ENCODE results near the gene ESPN. TPM values are rescaled to one million over a fixed set of nuclear protein-coding genes. Genes with fewer than 3 reads are reported as not detected.
A peak's percentile ranks its signal among the peaks of the same experiment; 100 is the strongest.
"Not testable (repeated sequence)": the region's sequence is repeated elsewhere in the genome, so short reads cannot be mapped to it uniquely, and the experiment has no call there.

ESPN gene
- total RNA-seq, 1 donor from 2014 or later, result 25.7 TPM

DNA sequence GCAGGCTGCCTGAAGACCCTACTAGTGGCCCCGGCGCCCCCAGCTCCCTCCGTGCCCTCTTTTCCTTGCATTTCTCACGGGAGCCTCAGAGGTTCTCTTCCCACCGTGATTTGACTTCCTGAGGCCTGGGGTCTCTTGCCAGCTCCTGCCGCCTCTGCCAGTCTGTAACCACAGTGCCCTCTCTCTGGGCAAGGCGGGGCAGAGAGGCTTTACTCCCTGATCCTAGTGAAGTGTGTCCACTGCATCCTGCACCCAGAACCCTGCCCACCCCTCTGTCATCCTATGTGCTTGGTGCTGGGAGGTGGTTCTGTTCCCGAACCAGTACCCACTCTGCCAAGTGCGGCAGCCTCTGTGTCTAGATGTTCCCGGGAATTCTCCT lies 2.4 kb downstream of the ESPN start:
- no peak overlapping the region for H3K4me3 Mint-ChIP-seq (ENCODE audit: unreplicated experiment)
- TF ChIP-seq, protein P1, sequence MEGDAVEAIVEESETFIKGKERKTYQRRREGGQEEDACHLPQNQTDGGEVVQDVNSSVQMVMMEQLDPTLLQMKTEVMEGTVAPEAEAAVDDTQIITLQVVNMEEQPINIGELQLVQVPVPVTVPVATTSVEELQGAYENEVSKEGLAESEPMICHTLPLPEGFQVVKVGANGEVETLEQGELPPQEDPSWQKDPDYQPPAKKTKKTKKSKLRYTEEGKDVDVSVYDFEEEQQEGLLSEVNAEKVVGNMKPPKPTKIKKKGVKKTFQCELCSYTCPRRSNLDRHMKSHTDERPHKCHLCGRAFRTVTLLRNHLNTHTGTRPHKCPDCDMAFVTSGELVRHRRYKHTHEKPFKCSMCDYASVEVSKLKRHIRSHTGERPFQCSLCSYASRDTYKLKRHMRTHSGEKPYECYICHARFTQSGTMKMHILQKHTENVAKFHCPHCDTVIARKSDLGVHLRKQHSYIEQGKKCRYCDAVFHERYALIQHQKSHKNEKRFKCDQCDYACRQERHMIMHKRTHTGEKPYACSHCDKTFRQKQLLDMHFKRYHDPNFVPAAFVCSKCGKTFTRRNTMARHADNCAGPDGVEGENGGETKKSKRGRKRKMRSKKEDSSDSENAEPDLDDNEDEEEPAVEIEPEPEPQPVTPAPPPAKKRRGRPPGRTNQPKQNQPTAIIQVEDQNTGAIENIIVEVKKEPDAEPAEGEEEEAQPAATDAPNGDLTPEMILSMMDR (IDR thresholded peaks at IDR 0.05; ENCODE audit: partially characterized antibody, unreplicated experiment), result no peak
- no peak overlapping the region for H3K27ac Mint-ChIP-seq (ENCODE audit: unreplicated experiment)
- H3K4me1 Mint-ChIP-seq (ENCODE audit: low read depth, unreplicated experiment), result peaks cover 9% of the 10 kb centered on the region
- peaks cover 2% of the 10 kb centered on the region for H3K9me3 Mint-ChIP-seq (ENCODE audit: unreplicated experiment)
- no peak for DNase-seq
- peaks cover 14% of the 10 kb centered on the region for H3K27me3 Mint-ChIP-seq (ENCODE audit: unreplicated experiment)
- no peaks in the 10 kb centered on the region for H3K36me3 Mint-ChIP-seq (ENCODE audit: unreplicated experiment)

DNA sequence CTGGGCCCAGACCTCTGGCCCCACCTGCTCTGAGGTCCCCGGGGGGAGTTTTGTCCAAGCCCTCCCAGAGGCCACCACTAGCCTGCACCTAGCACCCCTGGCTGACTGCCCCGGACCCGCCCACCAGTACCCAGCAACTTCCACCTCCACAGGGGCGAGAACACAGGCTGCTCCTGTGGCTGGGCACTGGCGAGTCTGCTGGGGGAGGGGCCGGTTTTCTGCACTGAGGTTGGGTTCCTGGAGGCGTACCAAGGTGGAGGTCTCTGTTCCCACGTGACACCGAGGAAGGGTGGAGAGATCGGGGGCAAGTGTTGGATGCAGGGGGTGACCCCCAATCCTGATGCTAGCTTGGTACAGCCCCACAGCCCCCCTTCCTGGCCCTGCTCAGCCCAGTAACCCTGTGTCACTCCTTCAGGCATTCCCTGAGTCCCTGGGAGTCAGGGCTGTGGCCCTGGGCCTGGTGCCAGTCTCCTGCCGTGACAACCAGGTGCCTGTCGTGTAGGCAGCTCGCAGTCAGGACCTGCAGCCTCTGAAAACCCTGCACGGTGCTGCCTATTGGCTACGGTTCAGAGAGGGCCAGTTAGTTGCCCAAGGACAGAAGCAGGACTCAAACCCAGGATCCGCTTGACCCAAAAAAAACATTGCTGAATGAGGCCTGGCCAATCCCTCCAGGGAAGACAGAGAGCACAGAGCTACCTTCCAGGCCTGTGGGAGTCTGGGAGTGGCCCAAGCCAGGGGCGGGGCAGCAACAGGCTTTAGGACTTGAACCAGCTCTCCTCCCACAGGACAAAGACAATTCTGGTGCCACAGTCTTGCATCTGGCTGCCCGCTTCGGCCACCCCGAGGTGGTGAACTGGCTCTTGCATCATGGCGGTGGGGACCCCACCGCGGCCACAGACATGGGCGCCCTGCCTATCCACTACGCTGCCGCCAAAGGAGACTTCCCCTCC lies 3.1 kb downstream of the ESPN start:
- TF ChIP-seq, protein P1 (IDR thresholded peaks at IDR 0.05; ENCODE audit: partially characterized antibody, unreplicated experiment), result no peak
- no peak for DNase-seq
- peaks cover 13% of the 10 kb centered on the region for H3K27me3 Mint-ChIP-seq (ENCODE audit: unreplicated experiment)
- H3K4me1 Mint-ChIP-seq (ENCODE audit: low read depth, unreplicated experiment), result peaks cover 9% of the 10 kb centered on the region
- H3K9me3 Mint-ChIP-seq (ENCODE audit: unreplicated experiment), result peaks cover 2% of the 10 kb centered on the region
- no peak overlapping the region for H3K4me3 Mint-ChIP-seq (ENCODE audit: unreplicated experiment)
- no peak overlapping the region for H3K27ac Mint-ChIP-seq (ENCODE audit: unreplicated experiment)
- no peaks in the 10 kb centered on the region for H3K36me3 Mint-ChIP-seq (ENCODE audit: unreplicated experiment)

DNA sequence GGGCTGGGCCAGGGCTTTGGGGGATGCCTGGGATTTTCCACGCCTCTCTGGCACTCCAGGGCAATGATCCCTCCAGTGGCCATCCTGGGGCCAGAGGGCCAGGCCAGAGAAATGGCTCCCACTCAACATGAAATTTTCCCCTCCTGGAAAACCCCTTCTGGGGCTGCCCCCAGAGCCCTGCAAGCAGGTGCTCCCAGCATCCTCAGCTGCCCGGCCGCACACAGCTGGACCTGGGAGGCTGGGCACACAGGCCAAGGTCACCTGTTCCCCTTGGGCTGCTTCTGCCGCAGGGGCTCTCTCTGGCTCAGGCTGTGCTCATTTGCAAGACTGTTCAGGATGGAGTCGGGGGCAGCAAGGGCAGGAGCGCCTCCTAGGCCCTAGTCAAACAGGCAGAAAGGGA lies 3.9 kb downstream of the ESPN start:
- not testable (repeated sequence) for DNase-seq
- peaks cover 11% of the 10 kb centered on the region for H3K27me3 Mint-ChIP-seq (ENCODE audit: unreplicated experiment)

DNA sequence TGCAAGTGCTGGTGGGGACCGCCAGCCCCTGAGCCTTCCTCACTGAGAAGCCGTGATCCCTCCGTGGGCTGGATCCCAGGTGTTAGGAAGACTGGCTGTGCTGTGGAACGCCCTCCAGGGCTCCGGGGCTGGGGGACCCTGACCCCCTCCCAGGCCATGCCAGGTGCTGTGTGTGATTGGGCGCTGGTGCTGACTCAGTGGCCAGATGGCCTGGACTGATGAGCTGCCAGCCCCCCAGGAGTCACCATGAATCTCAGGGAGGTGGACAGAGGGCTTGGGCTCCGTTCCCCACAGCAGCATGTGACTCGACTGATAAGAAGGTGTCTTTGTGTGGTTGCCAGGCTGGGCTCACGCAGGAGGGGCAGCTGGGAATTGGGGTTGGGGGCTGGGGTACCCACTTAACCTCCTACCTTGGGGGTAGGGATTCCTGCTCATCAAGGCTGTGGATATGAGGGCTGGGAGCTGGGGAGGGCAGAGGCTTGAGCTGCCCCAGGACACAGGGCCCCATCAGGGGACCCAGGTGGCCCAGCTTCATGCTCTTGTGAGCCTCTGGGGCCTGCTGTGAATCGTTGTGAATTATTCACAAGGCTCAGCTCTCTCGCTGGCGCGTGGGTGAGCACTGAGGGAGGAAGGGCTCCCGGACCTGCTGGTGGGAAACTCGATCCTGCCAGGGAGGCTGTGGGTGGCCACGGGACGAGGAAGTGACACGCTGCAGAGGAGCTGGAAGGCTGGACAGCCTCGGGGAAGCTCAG lies 5.3 kb downstream of the ESPN start:
- DNase-seq; H3K27ac Mint-ChIP-seq (ENCODE audit: unreplicated experiment); H3K27me3 Mint-ChIP-seq (ENCODE audit: unreplicated experiment); H3K36me3 Mint-ChIP-seq (ENCODE audit: unreplicated experiment); H3K9me3 Mint-ChIP-seq (ENCODE audit: unreplicated experiment): not testable (repeated sequence)
- Mint-ChIP-seq H3K4me3 (ENCODE audit: unreplicated experiment) (peak overlapping the region; percentile 67), H3K4me1 (ENCODE audit: low read depth, unreplicated experiment) (peaks cover 22% of the 10 kb centered on the region)

More for the DNA sequence above, 3.9 kb downstream of the ESPN start:
- not testable (repeated sequence) for H3K4me1 Mint-ChIP-seq (ENCODE audit: low read depth, unreplicated experiment); H3K4me3 Mint-ChIP-seq (ENCODE audit: unreplicated experiment); H3K36me3 Mint-ChIP-seq (ENCODE audit: unreplicated experiment); H3K9me3 Mint-ChIP-seq (ENCODE audit: unreplicated experiment); H3K27ac Mint-ChIP-seq (ENCODE audit: unreplicated experiment)

DNA sequence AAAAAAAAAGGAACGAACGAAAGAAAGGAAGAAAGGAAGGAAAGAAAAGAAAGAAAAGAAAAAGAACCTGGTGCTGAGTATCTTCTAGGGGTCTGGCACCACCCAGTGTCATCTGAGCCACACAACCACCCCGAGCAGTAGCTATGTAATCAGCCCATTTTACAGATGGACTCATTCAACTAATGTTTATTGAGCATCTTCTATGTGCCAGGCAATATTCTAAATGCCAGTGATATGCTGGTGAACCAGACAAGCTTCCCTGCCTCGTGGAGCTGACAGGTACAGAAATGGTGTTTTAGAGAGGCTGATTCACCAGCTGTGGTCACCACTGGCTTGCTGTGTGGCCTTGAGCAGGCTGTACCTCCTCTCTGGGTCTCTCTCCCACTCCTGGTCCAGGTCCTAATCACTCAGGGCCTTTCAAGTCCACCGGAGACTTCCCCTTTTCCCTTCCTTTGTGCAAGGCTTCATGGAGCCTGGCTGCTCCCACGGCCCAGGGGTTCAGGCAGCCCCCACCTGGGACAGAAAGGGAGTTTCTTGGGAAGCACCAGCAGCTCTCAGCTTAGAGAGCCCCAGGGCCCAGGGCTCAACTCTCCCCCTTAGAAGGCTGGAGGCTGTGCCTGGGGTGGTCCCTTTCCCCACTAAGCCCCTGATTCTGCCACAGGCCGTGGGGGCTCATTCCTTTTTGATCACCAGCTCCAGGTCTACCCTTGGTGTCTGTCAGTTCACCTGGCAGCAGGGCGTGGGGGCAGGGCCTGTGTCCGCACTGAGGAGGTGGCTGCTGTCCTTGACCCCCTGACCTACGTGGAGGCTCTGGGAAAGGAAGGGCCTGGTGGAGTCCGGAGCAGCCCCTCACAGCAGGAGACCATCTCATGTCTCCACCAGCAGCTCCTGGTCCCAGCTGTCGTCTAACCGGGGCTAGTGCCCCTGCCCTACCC lies 7.3 kb downstream of the ESPN start:
- H3K27ac Mint-ChIP-seq (ENCODE audit: unreplicated experiment); H3K9me3 Mint-ChIP-seq (ENCODE audit: unreplicated experiment); H3K27me3 Mint-ChIP-seq (ENCODE audit: unreplicated experiment); DNase-seq; H3K4me3 Mint-ChIP-seq (ENCODE audit: unreplicated experiment); H3K36me3 Mint-ChIP-seq (ENCODE audit: unreplicated experiment): not testable (repeated sequence)
- H3K4me1 Mint-ChIP-seq (ENCODE audit: low read depth, unreplicated experiment), result peaks cover 26% of the 10 kb centered on the region

DNA sequence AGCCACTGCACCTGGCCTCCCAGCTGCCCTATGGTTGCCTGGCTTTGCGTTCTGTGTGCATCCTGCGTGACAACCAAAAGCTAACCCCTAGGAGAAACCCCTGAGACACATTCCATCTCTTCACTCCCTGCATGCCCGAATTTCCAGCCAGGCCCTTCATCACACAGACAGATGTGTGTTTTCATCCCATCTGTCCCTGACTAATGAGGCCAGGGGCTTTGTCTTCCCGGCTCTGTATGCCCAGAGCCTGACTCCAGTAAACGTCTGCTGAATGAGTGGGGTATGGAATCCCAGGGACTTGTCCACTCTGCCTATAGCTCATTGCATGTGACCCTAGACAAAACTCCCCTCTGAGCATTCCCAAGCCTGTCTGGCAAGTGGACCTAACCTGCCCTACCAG lies 9.6 kb downstream of the ESPN start:
- H3K4me3 Mint-ChIP-seq (ENCODE audit: unreplicated experiment), result peak overlapping the region; percentile 21
- H3K4me1 Mint-ChIP-seq (ENCODE audit: low read depth, unreplicated experiment), result peaks cover 33% of the 10 kb centered on the region
- H3K36me3 Mint-ChIP-seq (ENCODE audit: unreplicated experiment), result no peaks in the 10 kb centered on the region
- peak overlapping the region; percentile 66 for H3K27ac Mint-ChIP-seq (ENCODE audit: unreplicated experiment)
- TF ChIP-seq, protein P1 (IDR thresholded peaks at IDR 0.05; ENCODE audit: partially characterized antibody, unreplicated experiment), result no peak
- peaks cover 6% of the 10 kb centered on the region for H3K27me3 Mint-ChIP-seq (ENCODE audit: unreplicated experiment)
- DNase-seq, result no peak
- H3K9me3 Mint-ChIP-seq (ENCODE audit: unreplicated experiment), result peaks cover 1% of the 10 kb centered on the region

All from glutamatergic neuron (in vitro differentiated cells).